ENCODE measurements around the gene ZNF688. TPM values are rescaled to one million over a fixed set of nuclear protein-coding genes. Genes with fewer than 3 reads are reported as not detected.
A peak's percentile ranks its signal among the peaks of the same experiment; 100 is the strongest.

Gene ZNF688
- total and polyA plus RNA-seq, 9 of the 15 experiments (the other 6 are each of a cell fraction or from before 2014, with no cell fraction given): 0.48 to 12.9 (median 4.5) TPM

DNA sequence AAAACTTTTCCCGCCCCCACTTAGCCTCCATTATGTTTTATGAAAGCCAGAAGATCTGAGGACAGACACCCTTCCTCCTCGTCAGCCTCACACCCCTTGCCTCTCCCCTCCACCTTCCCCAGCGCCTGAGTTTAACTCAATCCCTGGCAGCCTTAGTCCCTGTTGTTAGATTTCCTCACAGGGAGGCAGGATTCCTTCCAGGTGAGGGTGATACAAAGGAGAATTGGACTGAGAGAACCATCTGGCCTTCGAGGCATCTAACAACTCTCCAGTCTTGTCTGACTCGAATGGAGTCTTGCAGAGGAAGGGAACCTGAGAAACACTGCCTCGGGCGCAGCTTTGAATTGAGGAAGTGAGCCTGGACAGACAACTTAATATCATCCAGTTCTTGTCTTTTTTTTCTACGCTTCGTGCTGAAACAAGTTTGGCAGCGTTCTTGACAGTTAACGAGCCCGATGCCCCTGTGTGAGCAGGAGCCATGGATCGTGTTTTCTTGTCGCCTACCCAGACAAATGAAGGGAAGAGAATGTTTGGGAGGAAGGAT lies 43.8 kb downstream of the ZNF688 start (continued):
- TF ChIP-seq, protein P1, sequence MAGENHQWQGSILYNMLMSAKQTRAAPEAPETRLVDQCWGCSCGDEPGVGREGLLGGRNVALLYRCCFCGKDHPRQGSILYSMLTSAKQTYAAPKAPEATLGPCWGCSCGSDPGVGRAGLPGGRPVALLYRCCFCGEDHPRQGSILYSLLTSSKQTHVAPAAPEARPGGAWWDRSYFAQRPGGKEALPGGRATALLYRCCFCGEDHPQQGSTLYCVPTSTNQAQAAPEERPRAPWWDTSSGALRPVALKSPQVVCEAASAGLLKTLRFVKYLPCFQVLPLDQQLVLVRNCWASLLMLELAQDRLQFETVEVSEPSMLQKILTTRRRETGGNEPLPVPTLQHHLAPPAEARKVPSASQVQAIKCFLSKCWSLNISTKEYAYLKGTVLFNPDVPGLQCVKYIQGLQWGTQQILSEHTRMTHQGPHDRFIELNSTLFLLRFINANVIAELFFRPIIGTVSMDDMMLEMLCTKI (IDR thresholded peaks at IDR 0.05; ENCODE audit: partially characterized antibody): no peak
- no peak for TF ChIP-seq ZNF282 (CRISPR knock-in tag; IDR thresholded peaks at IDR 0.05)
- TF ChIP-seq, protein P2, sequence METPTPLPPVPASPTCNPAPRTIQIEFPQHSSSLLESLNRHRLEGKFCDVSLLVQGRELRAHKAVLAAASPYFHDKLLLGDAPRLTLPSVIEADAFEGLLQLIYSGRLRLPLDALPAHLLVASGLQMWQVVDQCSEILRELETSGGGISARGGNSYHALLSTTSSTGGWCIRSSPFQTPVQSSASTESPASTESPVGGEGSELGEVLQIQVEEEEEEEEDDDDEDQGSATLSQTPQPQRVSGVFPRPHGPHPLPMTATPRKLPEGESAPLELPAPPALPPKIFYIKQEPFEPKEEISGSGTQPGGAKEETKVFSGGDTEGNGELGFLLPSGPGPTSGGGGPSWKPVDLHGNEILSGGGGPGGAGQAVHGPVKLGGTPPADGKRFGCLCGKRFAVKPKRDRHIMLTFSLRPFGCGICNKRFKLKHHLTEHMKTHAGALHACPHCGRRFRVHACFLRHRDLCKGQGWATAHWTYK (CRISPR knock-in tag; IDR thresholded peaks at IDR 0.05): peak; percentile 60
- TF ChIP-seq, protein P3, sequence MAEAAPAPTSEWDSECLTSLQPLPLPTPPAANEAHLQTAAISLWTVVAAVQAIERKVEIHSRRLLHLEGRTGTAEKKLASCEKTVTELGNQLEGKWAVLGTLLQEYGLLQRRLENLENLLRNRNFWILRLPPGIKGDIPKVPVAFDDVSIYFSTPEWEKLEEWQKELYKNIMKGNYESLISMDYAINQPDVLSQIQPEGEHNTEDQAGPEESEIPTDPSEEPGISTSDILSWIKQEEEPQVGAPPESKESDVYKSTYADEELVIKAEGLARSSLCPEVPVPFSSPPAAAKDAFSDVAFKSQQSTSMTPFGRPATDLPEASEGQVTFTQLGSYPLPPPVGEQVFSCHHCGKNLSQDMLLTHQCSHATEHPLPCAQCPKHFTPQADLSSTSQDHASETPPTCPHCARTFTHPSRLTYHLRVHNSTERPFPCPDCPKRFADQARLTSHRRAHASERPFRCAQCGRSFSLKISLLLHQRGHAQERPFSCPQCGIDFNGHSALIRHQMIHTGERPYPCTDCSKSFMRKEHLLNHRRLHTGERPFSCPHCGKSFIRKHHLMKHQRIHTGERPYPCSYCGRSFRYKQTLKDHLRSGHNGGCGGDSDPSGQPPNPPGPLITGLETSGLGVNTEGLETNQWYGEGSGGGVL (CRISPR knock-in tag; IDR thresholded peaks at IDR 0.05): no peak
- TF ChIP-seq, protein P4, sequence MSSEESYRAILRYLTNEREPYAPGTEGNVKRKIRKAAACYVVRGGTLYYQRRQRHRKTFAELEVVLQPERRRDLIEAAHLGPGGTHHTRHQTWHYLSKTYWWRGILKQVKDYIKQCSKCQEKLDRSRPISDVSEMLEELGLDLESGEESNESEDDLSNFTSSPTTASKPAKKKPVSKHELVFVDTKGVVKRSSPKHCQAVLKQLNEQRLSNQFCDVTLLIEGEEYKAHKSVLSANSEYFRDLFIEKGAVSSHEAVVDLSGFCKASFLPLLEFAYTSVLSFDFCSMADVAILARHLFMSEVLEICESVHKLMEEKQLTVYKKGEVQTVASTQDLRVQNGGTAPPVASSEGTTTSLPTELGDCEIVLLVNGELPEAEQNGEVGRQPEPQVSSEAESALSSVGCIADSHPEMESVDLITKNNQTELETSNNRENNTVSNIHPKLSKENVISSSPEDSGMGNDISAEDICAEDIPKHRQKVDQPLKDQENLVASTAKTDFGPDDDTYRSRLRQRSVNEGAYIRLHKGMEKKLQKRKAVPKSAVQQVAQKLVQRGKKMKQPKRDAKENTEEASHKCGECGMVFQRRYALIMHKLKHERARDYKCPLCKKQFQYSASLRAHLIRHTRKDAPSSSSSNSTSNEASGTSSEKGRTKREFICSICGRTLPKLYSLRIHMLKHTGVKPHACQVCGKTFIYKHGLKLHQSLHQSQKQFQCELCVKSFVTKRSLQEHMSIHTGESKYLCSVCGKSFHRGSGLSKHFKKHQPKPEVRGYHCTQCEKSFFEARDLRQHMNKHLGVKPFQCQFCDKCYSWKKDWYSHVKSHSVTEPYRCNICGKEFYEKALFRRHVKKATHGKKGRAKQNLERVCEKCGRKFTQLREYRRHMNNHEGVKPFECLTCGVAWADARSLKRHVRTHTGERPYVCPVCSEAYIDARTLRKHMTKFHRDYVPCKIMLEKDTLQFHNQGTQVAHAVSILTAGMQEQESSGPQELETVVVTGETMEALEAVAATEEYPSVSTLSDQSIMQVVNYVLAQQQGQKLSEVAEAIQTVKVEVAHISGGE (CRISPR knock-in tag; IDR thresholded peaks at IDR 0.05): peak in 1 of 3 experiments; percentile 66; a peak in 1 of 6 replicates
- TF ChIP-seq HNRNPK (IDR thresholded peaks at IDR 0.05; ENCODE audit: low read depth, low read length, poor library complexity, severe bottlenecking): no peak
- TF ChIP-seq, protein P5, sequence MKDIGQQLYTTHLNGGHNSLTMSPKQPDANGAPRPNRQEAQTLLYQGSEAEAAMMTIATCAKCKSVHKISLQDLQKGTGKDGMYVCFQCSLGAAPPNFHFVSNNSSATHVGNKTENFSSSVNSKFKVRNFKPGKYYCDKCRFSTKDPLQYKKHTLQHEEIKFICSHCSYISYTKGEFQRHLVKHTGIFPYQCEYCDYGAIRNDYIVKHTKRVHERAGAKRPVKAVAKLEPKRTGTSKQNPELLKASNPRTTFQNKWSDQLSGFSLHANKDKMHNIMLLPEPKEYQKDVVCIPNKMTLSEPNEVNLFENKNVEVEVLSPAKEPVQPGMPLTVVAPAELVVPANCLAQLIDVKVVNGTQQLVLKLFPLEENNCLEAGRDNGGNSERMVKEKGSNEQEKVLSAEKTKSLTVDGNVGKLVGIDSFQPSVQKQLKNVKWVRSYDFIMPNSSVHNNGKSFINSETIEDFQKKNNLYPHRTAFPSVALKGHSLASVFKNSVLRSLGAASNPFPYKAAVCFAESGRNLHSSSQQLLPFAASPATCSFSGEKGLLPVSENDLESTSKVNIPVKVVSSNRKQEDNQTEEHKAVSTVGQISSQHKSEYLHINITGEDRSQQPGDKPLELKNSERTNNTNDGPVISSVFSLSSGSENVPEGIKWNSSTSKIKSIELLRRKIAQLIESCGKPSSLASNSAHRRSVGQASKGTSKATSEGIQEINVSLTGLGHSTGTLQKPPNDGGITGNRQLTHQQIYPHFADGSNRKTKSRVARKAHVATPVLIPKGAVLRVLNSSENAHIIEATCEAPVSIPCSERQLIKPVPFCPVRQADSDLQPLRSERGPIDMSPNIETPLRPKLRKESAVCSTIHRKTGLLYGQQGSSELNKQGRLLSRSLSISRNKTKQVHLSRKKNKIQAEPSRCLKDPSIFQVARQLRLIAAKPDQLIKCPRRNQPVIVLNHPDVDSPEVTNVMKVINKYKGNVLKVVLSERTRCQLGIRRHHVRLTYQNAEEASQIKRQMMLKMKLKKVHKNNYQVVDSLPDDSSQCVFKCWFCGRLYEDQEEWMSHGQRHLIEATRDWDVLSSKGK (CRISPR knock-in tag; IDR thresholded peaks at IDR 0.05): no peak
- TF ChIP-seq ZNF12 (CRISPR knock-in tag; IDR thresholded peaks at IDR 0.05): peak; percentile 29; the same call in 1 of the 2 replicates
- peak; percentile 59; the same call in 1 of the 2 replicates for TF ChIP-seq HDGF (IDR thresholded peaks at IDR 0.05)
- TF ChIP-seq ZNF347 (CRISPR knock-in tag; IDR thresholded peaks at IDR 0.05; ENCODE audit: low read depth): 0 out of 2 replicates have a peak, but pooled peaks have one; percentile 26
- TF ChIP-seq, protein P6, sequence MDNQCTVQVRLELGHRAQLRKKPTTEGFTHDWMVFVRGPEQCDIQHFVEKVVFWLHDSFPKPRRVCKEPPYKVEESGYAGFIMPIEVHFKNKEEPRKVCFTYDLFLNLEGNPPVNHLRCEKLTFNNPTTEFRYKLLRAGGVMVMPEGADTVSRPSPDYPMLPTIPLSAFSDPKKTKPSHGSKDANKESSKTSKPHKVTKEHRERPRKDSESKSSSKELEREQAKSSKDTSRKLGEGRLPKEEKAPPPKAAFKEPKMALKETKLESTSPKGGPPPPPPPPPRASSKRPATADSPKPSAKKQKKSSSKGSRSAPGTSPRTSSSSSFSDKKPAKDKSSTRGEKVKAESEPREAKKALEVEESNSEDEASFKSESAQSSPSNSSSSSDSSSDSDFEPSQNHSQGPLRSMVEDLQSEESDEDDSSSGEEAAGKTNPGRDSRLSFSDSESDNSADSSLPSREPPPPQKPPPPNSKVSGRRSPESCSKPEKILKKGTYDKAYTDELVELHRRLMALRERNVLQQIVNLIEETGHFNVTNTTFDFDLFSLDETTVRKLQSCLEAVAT (IDR thresholded peaks at IDR 0.05): no peak
- no peak for TF ChIP-seq MEIS2 (IDR thresholded peaks at IDR 0.05; ENCODE audit: partially characterized antibody)
